Smooth muscle cell (in vitro differentiated cells): ENCODE results near the gene FIG4. TPM values are rescaled to one million over a fixed set of nuclear protein-coding genes. Genes with fewer than 3 reads are reported as not detected.

Experiments
- DNase-seq: peaks from one replicate; lab custom pipeline; 2025; ENCODE audit not compliant: unreplicated experiment; lab: John Stamatoyannopoulos, UW
- H2AFZ ChIP-seq: fragments of 200-600 bp; sonication (generic); 2 replicates; pipeline ENCODE4 v1.6.0; 2016; ENCODE audit warnings: antibody characterized with exemption, low read depth, mild to moderate bottlenecking
- H3F3A ChIP-seq: fragments of 200-600 bp; sonication (generic); 2 replicates; pipeline ENCODE4 v1.6.0; 2017; ENCODE audit warnings: antibody characterized with exemption, low read depth
- H3K27ac ChIP-seq: fragments of 200-600 bp; sonication (generic); 2 replicates; pipeline ENCODE4 v1.5.1; 2016; ENCODE audit warnings: low read depth, mild to moderate bottlenecking
- H3K27me3 ChIP-seq: fragments of 200-600 bp; sonication (generic); 2 replicates; pipeline ENCODE4 v1.6.1; 2016; ENCODE audit warnings: low read depth, mild to moderate bottlenecking
- H3K36me3 ChIP-seq: fragments of 200-600 bp; sonication (generic); 2 replicates; pipeline ENCODE4 v1.5.1; 2016; ENCODE audit warnings: low read depth
- H3K4me1 ChIP-seq: fragments of 200-600 bp; sonication (generic); 2 replicates; pipeline ENCODE4 v1.5.1; 2016; ENCODE audit warnings: low read depth
- H3K4me2 ChIP-seq: fragments of 200-600 bp; sonication (generic); 2 replicates; pipeline ENCODE4 v1.6.0; 2016; ENCODE audit warnings: mild to moderate bottlenecking
- H3K4me3 ChIP-seq: fragments of 200-600 bp; sonication (generic); 2 replicates; pipeline ENCODE4 v1.5.1; 2016; ENCODE audit warnings: mild to moderate bottlenecking
- H3K79me2 ChIP-seq: fragments of 200-600 bp; sonication (generic); 2 replicates; pipeline ENCODE4 v1.6.0; 2016; ENCODE audit warnings: low read depth, mild to moderate bottlenecking
- H3K9ac ChIP-seq: fragments of 200-600 bp; sonication (generic); 2 replicates; pipeline ENCODE4 v1.6.0; 2016; ENCODE audit warnings: low read depth
- H3K9me3 ChIP-seq: fragments of 200-600 bp; sonication (generic); replicated peaks from 2 replicates; pipeline ENCODE4 v1.5.1; 2016; ENCODE audit warnings: low read depth
- H4K20me1 ChIP-seq: fragments of 200-600 bp; sonication (generic); 2 replicates; pipeline ENCODE4 v1.6.0; 2016; ENCODE audit warnings: low read depth
- WGBS: methylation state at CpG from one replicate; pipeline ENCODE4 v1.1.7; 2016; ENCODE audit warnings: low lambda C conversion rate; 5-methylcytosine and 5-hydroxymethylcytosine counted together
- polyA plus RNA-seq: library from polyadenylated mRNA; unstranded; fragments of >200 nt; fragmentation: Nextera tagmentation; extraction: Ambion mirVana; gene quantifications from 2 replicates; pipeline ENCODE4 v1.2.1, GENCODE V29; 2016
- total RNA-seq: library from RNA; depleted of rRNA; stranded (reverse); fragments of >200 nt; gene quantifications from 2 replicates; pipeline ENCODE4 v1.2.3, GENCODE V29; 2014
- TF ChIP-seq, protein P1 (sequence below): fragments of 200-600 bp; sonication (generic); IDR thresholded peaks from 2 replicates; pipeline ENCODE4 v1.5.1; 2017; ENCODE audit warnings: borderline replicate concordance, mild to moderate bottlenecking, antibody characterized with exemption; ENCODE audit not compliant: insufficient read depth, poor library complexity, severe bottlenecking

The FIG4 gene
- total and polyA plus RNA-seq, 2 experiments from 2014 or later = 12.1 to 12.4 TPM

DNA sequence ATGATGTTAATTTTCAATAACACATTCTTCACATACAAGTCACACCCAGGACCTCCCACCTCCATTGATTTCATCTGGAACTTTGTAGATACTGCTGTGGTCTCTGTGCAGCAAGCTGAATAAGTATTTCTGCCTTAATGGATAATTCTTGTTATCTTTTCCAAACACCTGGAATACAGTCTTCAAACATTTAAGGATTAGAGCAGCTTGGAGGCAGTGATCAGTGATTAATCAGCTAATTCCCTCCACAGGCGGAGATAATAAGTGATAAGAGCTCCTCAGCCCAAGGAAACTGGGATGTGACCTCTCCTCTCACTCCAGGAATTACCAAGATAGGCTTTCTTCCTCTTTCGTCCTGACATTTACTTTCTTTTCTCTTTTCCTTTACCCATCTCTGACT, 110.7 kb downstream of the FIG4 start:
- no peaks in the 10 kb centered on the region for H3K79me2 ChIP-seq
- no peak overlapping the region for H3K4me2 ChIP-seq
- H2AFZ ChIP-seq = no peak overlapping the region
- H3K27me3 ChIP-seq = no peaks in the 10 kb centered on the region
- TF ChIP-seq, protein P1, sequence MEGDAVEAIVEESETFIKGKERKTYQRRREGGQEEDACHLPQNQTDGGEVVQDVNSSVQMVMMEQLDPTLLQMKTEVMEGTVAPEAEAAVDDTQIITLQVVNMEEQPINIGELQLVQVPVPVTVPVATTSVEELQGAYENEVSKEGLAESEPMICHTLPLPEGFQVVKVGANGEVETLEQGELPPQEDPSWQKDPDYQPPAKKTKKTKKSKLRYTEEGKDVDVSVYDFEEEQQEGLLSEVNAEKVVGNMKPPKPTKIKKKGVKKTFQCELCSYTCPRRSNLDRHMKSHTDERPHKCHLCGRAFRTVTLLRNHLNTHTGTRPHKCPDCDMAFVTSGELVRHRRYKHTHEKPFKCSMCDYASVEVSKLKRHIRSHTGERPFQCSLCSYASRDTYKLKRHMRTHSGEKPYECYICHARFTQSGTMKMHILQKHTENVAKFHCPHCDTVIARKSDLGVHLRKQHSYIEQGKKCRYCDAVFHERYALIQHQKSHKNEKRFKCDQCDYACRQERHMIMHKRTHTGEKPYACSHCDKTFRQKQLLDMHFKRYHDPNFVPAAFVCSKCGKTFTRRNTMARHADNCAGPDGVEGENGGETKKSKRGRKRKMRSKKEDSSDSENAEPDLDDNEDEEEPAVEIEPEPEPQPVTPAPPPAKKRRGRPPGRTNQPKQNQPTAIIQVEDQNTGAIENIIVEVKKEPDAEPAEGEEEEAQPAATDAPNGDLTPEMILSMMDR = no peak
- no peak overlapping the region for H3K9ac ChIP-seq
- H3K4me3 ChIP-seq = no peak overlapping the region
- no peaks in the 10 kb centered on the region for H3K9me3 ChIP-seq
- no peaks in the 10 kb centered on the region for H4K20me1 ChIP-seq
- WGBS = 84% methylated on average over 2 of the region's 2 CpGs
- H3K36me3 ChIP-seq = no peaks in the 10 kb centered on the region
- H3K4me1 ChIP-seq = no peaks in the 10 kb centered on the region
- no peaks in the 10 kb centered on the region for H3F3A ChIP-seq
- no peak for DNase-seq
- no peak overlapping the region for H3K27ac ChIP-seq

DNA sequence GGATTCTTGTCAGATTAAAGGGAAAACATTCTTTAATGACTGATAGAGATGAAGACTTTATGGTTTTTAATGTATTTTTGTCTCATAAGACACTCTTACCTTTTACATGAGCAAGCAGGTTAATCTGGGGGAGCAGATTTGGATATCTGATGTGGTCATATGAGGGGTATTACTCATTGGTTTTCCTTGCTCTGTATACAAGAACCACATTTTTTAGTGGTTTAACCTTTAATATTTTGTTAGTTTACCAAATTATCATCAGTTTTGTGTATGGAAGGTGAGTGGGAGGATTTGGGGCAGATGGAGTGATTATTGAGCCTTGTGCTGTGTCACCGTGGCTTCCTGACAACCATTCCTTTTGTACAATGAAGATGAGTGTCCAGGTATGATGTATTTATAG, 112.9 kb downstream of the FIG4 start:
- H3K4me3 ChIP-seq = no peak overlapping the region
- 93% methylated on average over 1 of the region's 1 CpG for WGBS
- H2AFZ ChIP-seq = no peak overlapping the region
- no peaks in the 10 kb centered on the region for H3K27me3 ChIP-seq
- TF ChIP-seq, protein P1 = no peak
- DNase-seq = no peak
- no peak overlapping the region for H3K4me2 ChIP-seq
- H3K4me1 ChIP-seq = no peaks in the 10 kb centered on the region
- no peak overlapping the region for H3K27ac ChIP-seq
- no peaks in the 10 kb centered on the region for H3K79me2 ChIP-seq
- H3K36me3 ChIP-seq = no peaks in the 10 kb centered on the region
- no peaks in the 10 kb centered on the region for H4K20me1 ChIP-seq
- no peak overlapping the region for H3K9ac ChIP-seq
- H3K9me3 ChIP-seq = no peaks in the 10 kb centered on the region
- H3F3A ChIP-seq = no peaks in the 10 kb centered on the region

DNA sequence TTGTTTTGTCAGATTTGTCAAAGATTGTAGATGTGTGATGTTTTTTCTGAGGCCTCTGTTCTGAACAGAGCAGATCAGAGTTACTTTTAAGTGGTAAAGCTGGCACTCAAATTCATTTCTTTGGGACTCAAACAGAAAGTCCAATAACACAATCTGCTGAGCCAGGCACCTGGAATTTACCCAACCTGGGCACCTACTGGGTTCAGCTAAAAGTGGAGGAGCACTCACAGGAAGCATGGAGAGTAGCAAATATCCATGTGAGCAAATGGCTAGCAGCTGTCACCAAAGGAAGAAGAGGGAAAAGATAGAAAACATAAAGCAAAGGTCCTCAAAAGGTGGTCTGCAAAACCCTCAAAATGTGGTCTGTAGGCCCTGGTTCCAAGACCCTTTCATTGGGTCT, 116.8 kb downstream of the FIG4 start:
- Histone ChIP-seq H3K79me2 (no peaks in the 10 kb centered on the region), H3K4me2 (no peak overlapping the region), H3K4me1 (no peaks in the 10 kb centered on the region), H3K36me3 (no peaks in the 10 kb centered on the region), H3K9ac (no peak overlapping the region), H3K4me3 (no peak overlapping the region), H4K20me1 (no peaks in the 10 kb centered on the region), H3F3A (no peaks in the 10 kb centered on the region), H3K9me3 (no peaks in the 10 kb centered on the region), H3K27ac (no peak overlapping the region), H3K27me3 (no peaks in the 10 kb centered on the region), H2AFZ (no peak overlapping the region)
- TF ChIP-seq, protein P1 = no peak
- DNase-seq = no peak

DNA sequence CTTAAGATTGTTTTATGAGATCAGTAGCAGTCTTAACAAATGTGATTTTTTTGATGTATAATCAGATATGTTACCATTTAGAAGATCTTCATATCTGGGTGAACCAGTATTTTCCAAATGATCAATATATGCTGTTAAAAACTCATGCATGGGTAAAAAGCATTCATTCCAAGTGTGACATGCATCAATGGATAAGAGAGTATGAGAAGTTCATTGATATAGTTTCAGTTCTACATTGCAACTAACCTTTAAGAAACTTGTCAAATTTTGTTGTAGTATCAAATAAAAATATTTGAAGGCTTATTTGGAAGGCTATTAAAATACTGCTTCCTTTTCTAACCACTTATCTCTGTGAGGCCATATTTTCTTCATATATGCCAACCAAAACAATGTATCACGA, 117.7 kb downstream of the FIG4 start:
- no peak overlapping the region for H3K9ac ChIP-seq
- H3K9me3 ChIP-seq = no peaks in the 10 kb centered on the region
- H3K27me3 ChIP-seq = no peaks in the 10 kb centered on the region
- DNase-seq = no peak
- H3K79me2 ChIP-seq = no peaks in the 10 kb centered on the region
- 100% methylated on average over 1 of the region's 1 CpG for WGBS
- no peak overlapping the region for H3K4me3 ChIP-seq
- TF ChIP-seq, protein P1 = no peak
- no peaks in the 10 kb centered on the region for H4K20me1 ChIP-seq
- no peak overlapping the region for H3K27ac ChIP-seq
- H2AFZ ChIP-seq = no peak overlapping the region
- no peaks in the 10 kb centered on the region for H3K36me3 ChIP-seq
- no peak overlapping the region for H3K4me2 ChIP-seq
- no peaks in the 10 kb centered on the region for H3K4me1 ChIP-seq
- H3F3A ChIP-seq = no peaks in the 10 kb centered on the region
